A204.1 (cell line): Measurements from ENCODE around the gene TOR1AIP1.
"Not testable (repeated sequence)": the region's sequence is repeated elsewhere in the genome, so short reads cannot be mapped to it uniquely, and the experiment has no call there.

Experiments used
- FAIRE-seq: peaks from 2 replicates; lab custom pipeline; 2012; peaks lifted over from hg19 to GRCh38; lab: Jason Lieb, UNC

Gene TOR1AIP1

DNA sequence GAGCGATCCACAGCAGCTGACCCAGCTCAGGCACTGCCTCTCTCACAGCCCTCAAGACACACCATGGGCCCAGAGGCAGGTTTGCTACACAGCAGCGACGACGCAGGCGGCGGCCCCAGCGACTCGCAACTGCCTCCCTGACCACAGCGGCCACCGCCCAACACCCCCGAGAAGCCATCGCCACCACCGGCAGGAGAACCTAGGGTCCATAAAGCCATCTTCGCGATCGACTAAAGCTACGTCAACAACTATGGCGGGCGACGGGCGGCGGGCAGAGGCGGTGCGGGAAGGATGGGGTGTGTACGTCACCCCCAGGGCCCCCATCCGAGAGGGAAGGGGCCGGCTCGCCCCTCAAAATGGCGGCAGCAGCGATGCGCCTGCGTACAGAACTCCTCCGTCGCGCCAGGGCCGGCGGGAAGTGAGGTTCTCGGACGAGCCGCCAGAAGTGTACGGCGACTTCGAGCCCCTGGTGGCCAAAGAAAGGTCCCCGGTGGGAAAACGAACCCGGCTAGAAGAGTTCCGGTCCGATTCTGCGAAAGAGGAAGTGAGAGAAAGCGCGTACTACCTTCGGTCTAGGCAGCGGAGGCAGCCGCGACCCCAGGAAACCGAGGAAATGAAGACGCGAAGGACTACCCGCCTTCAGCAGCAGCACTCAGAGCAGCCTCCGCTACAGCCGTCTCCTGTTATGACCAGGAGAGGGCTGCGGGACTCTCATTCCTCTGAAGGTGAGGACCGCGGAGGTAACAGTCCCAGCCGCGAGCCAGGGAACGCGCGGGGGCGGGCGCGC, at the start of gene TOR1AIP1:
Gene TOR1AIP1, plus strand, starts transcription at position 33 of the 787 bp plus-strand sequence. Its CDS starts 218 bp downstream, at position 251.
- FAIRE-seq, result peak; percentile 57

DNA sequence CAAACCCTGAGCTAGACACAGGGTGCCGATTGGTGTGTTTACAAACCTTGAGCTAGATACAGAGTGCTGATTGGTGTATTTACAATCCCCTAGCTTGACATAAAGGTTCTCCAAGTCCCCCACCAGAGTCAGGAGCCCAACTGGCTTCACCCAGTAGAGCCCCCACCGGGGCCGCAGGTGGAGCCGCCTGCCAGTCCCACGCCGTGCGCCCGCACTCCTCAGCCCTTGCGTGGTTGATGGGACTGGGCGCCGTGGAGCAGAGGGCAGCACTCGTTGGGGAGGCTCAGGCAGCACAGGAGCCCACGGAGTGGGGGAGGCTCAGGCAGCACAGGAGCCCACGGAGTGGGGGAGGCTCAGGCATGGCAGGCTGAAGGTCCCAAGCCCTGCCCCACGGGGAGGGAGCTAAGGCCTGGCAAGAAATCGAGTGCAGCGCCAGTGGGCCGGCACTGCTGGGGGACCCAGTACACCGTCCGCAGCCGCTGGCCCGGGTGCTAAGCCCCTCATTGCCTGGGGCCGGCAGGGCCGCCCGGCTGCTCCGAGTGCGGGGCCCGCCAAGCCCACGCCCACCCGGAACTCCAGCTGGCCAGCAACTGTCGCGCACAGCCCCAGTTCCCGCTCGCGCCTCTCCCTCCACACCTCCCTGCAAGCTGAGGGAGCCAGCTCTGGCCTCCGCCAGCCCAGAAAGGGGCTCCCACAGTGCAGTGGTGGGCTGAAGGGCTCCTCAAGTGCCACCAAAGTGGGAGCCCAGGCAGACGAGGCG, 45.2 kb upstream of the TOR1AIP1 start:
- not testable (repeated sequence) for FAIRE-seq

GRCh38 chr1:179840107-179840506, 42.0 kb upstream of the TOR1AIP1 start:
- FAIRE-seq, result no peak

DNA sequence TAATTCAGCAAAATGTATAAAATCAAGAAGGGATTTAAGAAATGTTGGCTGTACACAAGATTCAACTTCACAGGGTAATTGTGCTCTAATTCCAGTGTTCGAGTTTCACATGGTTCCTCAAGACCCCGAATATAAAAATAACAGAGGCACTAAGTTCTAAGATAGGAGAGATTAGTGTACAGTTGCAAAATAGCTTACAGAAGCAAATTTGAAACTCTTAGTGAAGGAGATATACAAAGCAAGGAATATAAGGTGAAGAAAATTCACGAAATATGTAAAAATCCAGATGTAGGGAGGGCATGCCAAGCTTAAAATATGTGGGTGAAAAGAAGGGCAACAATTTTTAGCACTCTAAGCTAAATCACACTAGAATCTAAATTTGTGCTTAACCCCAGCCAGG, 33.9 kb upstream of the TOR1AIP1 start:
- no peak for FAIRE-seq

DNA sequence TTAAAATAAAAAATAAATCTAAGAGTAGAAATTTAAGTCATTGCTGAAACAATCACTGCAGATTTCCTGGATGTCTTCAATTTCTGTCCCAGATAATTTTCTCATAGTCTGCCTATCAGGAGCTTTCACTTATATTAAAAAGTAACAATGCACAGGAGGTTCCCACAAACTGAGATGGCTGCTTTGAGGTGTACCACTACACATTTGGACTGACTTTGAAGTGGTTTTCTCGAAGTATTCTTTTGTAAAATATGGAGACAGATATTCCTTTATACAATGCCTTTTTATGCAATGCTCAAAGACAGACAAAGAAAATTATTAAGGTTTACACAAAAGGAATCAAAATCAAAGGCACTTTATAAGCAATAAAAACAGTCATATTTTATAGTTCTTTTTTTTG, 29.0 kb upstream of the TOR1AIP1 start:
- no peak for FAIRE-seq

DNA sequence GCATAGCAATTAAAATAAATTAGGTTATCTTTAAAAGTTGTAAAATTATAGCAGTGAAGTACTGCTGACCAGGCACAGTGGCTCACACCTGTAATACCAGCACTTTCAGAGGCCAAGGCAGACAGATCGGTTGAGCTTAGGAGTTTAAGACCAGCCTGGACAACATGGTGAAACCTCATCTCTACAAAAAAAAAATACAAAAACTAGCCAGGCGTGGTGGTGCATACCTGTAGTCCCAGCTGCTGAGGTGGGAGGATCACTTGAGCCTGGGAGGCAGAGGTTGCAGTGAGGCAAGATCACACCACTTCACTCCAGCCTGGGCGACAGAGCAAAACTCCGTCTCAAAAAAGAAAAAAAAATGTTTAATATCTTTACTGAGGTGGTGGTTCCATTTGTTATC, 26.3 kb upstream of the TOR1AIP1 start:
- FAIRE-seq, result not testable (repeated sequence)

DNA sequence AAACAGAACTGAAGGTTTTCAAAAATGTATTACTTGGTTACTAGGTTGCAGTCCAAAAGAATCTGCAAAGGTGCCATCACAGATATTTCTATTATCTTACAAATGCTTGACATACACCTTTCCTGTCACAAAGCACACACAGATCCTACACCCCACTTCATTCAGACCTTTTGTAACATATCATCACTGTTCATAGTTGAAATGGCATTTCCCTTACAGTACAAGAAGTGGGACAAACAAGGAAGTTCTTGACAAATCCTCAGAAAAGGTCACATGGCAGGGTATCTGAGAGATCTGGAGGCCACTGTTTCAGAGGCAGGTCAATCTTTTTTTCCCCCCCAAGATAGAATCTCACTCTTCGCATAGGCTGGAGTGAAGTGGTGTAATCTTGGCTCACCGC, 25.8 kb upstream of the TOR1AIP1 start:
- no peak for FAIRE-seq

DNA sequence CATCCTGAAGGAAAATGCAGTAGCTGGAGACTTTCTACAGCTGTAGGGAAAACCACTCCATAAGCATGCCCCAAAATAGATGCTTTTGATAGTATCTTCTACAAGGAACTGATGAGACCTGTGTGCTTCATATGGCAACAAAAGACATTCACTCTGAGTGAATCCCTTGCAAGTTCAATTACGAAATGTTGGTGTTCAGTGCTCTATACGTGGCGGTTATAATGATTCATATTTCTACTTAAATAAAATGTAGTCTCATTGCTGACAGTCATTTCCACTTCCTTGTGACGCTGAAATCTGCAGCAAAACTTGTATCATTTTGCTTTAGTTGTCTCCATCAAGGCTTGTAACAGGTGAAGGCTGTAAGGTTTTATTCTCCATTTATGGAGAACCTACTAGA, 25.1 kb upstream of the TOR1AIP1 start:
- no peak for FAIRE-seq

DNA sequence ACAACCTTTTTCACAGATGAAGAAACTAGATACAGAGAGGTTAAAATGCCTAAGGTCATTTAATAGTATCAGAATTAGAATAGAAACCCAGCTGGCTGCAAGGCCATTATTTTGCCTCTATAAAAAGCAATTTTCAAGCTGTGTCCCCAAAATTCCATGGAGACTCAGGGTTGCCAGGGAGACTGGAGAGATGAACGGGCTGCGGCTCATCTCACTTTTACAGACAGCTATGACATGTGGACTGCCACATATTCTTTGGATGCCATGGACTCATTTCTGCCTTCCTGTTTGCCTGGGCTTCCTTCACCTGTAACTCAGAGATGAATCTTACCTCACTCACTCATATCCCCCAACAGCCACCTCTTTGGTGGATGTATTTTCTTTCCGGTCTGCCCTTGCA, 21.4 kb upstream of the TOR1AIP1 start:
- FAIRE-seq, result no peak

- FAIRE-seq, result no peak
Observed at GRCh38 chr1:179865377-179865776, 16.7 kb upstream of the TOR1AIP1 start.

GRCh38 chr1:179866616-179867015, 15.5 kb upstream of the TOR1AIP1 start:
- no peak for FAIRE-seq

- no peak for FAIRE-seq
Observed at GRCh38 chr1:179867493-179868330, 14.4 kb upstream of the TOR1AIP1 start.

DNA sequence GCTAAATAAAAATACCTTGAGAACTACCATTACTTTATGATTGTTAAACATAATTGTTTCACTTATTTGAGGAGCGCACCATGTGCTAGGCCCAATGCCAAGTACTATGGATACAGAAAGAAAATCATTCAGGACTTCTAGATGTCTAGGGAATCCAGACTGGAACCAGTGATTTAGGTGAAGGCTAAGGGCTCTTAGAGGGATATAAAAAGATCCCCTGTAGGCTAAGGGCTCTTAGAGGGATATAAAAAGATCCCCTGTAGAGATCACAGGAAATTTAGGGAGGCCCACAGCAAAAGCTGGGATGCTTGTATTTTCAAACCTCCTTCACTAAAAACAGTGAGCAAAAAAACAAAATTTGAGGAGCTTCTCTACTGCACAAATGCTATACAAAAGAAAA, 11.2 kb upstream of the TOR1AIP1 start:
- no peak for FAIRE-seq

DNA sequence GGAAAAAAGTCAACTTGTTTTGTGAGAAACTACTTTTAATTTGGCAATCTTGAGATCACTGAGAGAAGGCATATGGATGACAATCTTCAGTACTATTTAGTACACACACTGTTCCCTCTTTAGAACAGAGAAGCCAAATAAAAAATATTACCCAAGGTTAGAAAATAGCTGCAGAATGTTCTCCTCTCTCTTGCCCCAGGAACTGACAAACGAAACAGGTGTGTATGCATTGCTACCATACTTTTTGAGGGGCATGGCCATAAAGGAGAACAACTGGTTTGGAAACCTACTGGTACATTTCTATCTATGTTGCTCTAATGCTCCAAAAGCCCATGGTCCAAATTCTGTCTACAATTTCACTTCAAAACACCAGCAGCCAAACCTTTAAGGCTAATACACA, 10.1 kb upstream of the TOR1AIP1 start:
- FAIRE-seq, result no peak

- no peak for FAIRE-seq
Observed at GRCh38 chr1:179872558-179872957, 9.5 kb upstream of the TOR1AIP1 start.

- FAIRE-seq, result no peak
Observed at GRCh38 chr1:179873438-179873851, 8.6 kb upstream of the TOR1AIP1 start.

- no peak for FAIRE-seq
Observed at GRCh38 chr1:179875596-179876299, 6.3 kb upstream of the TOR1AIP1 start.

GRCh38 chr1:179876300-179876715, 5.8 kb upstream of the TOR1AIP1 start:
- FAIRE-seq, result no peak

- peak; percentile 67 for FAIRE-seq
Observed at GRCh38 chr1:179877586-179878265, 4.4 kb upstream of the TOR1AIP1 start, which contains the start of gene TOR1AIP2. Gene TOR1AIP2, minus strand, starts transcription at chr1:179877803. Its CDS starts 25,138 bp downstream, at chr1:179852665.

DNA sequence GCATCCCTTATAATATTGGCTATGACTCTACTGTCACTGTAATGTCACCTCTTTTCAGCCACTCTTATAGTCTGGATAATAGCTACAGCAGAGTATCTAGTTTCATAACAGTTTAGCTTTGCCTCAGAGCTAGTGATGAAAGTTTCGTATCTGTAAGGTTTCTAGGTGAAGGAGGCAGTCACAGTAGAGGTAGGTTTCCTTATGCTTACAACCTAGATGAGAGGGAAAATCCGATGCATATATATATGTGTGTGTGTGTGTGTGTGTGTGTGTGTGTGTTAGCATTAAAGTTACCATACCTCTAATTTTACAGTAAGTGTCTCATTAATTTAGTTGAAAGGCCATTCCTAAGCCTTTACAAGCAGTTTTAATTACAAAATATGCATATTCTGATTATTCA, 2.3 kb upstream of the TOR1AIP1 start:
- FAIRE-seq, result no peak

- FAIRE-seq, result no peak
Observed at GRCh38 chr1:179881642-179882252, 338 bp upstream of the TOR1AIP1 start.
